Fibroblast of gingiva (primary cell): ENCODE measurements around the gene FER.
"Not testable (repeated sequence)": the region's sequence is repeated elsewhere in the genome, so short reads cannot be mapped to it uniquely, and the experiment has no call there.

ENCODE experiments used
- DNase-seq: peaks from one replicate; pipeline ENCODE4 v3.0.0-alpha.2; 2011; ENCODE audit warnings: low read depth

The FER gene

GRCh38 chr5:108747774-108748400, at the start of gene FER:
FER (plus strand) TSS chr5:108747897; CDS start chr5:108798183, 50,286 bp downstream.
- DNase-seq = peak; percentile 47

- DNase-seq = not testable (repeated sequence)
Measured at GRCh38 chr5:108700388-108700787, 47.3 kb upstream of the FER start.

GRCh38 chr5:108700930-108701329, 46.8 kb upstream of the FER start:
- DNase-seq = no peak

- DNase-seq = no peak
Measured at GRCh38 chr5:108702546-108702945, 45.2 kb upstream of the FER start.

GRCh38 chr5:108703313-108703712, 44.4 kb upstream of the FER start:
- DNase-seq = no peak

GRCh38 chr5:108707141-108707540, 40.6 kb upstream of the FER start:
- DNase-seq = no peak

GRCh38 chr5:108711898-108712297, 35.8 kb upstream of the FER start:
- peak; percentile 8 for DNase-seq

GRCh38 chr5:108715408-108715807, 32.3 kb upstream of the FER start:
- no peak for DNase-seq

GRCh38 chr5:108720391-108720790, 27.3 kb upstream of the FER start:
- DNase-seq = no peak

- no peak for DNase-seq
Measured at GRCh38 chr5:108726446-108727235, 21.1 kb upstream of the FER start.

GRCh38 chr5:108727236-108727650, 20.5 kb upstream of the FER start:
- peak; percentile 44 for DNase-seq

- peak; percentile 92 for DNase-seq
Measured at GRCh38 chr5:108727651-108728565, 19.8 kb upstream of the FER start.

GRCh38 chr5:108728566-108729241, 19.0 kb upstream of the FER start:
- DNase-seq = no peak

- peak; percentile 45 for DNase-seq
Measured at GRCh38 chr5:108729242-108729615, 18.5 kb upstream of the FER start.

GRCh38 chr5:108730617-108731340, 16.9 kb upstream of the FER start:
- DNase-seq = no peak

- no peak for DNase-seq
Measured at GRCh38 chr5:108735790-108736189, 11.9 kb upstream of the FER start.

- DNase-seq = no peak
Measured at GRCh38 chr5:108736855-108737254, 10.8 kb upstream of the FER start.

- DNase-seq = no peak
Measured at GRCh38 chr5:108739376-108739775, 8.3 kb upstream of the FER start.

GRCh38 chr5:108739906-108740305, 7.8 kb upstream of the FER start:
- no peak for DNase-seq

- DNase-seq = peak; percentile 25
Measured at GRCh38 chr5:108743319-108743718, 4.4 kb upstream of the FER start.

- DNase-seq = no peak
Measured at GRCh38 chr5:108743846-108744245, 3.9 kb upstream of the FER start.
